ENCODE results near the gene ATP5PO. TPM values are rescaled to one million over a fixed set of nuclear protein-coding genes. Genes with fewer than 3 reads are reported as not detected.

ATP5PO gene
- total and polyA plus RNA-seq, 2 of the 8 experiments (the other 6 are each of a cell fraction or from before 2014, with no cell fraction given): 251 to 267 TPM

DNA sequence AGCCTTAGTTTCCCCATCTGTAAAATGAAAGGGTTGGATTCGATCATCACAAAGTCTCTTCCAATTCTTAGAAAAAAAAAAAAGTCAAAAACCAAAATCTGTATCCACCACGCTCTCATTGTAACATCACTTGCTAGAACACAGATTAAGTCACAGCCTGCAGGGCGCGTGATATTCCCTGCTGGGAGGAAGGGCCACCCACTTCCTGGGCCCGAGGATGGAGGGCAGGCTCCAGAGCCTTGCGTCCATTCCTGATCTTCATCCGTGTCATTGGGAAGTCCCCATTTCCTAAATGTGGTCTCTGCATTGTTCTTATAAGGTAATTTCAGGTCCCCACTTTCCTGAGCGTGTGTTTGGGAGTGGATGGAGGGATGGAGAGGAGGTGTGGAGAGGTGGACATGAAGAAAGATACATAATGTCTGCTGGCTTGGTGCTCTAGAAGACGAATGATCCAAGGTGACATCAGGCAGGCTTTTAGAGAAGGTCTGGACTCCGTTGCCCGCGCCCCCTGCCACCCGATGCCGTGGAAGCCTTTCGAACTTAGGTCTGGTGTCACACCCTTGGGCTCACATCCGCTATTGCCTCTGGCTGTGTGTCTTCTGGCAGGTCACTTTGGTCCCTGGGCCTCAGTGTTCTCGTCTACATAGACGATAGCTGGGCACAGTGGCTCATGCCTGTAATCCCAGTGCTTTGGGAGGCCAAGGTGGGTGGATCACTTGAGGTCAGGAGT lies 56.1 kb downstream of the ATP5PO start:
- WGBS, 2 experiments (ENCODE audit: extremely low coverage in 1 of 2, insufficient coverage in 1 of 2, insufficient read length in 1 of 2, insufficient replicate concordance in 2 of 2, low coverage in 1 of 2, low lambda C conversion rate in 2 of 2, missing lambda C conversion rate in 1 of 2): 91% methylated on average over 18 of the region's 18 CpGs; no CpG with 5 or more reads in 1 of the 2 experiments
- peak overlapping the region; percentile 38 for H4K91ac ChIP-seq (replicated peaks; ENCODE audit: insufficient read length, low read length)
- H3K23me2 ChIP-seq (ENCODE audit: low read depth, low read length): no peaks in the 10 kb centered on the region
- no peak overlapping the region for H3K27ac ChIP-seq (ENCODE audit: low read depth, low read length)
- no peak overlapping the region for H3K4me2 ChIP-seq (ENCODE audit: insufficient read depth in 1 of 2, low read depth in 2 of 2, low read length in 2 of 2)
- H2AK5ac ChIP-seq (ENCODE audit: low read depth, low read length): no peak overlapping the region
- H2BK5ac ChIP-seq (ENCODE audit: low read depth, low read length): no peak overlapping the region
- H3K4ac ChIP-seq (replicated peaks; ENCODE audit: insufficient read length, low read depth, low read length): peak overlapping the region; percentile 36
- H3K18ac ChIP-seq (ENCODE audit: extremely low read depth, low read length): no peak overlapping the region; the same call in 1 of the 2 replicates
- 0 out of 2 replicates have a peak overlapping the region, but pooled peaks have one; percentile 91 for H2AFZ ChIP-seq (ENCODE audit: low read length)
- no peaks in the 10 kb centered on the region for H4K20me1 ChIP-seq (replicated peaks in 1 of 2; ENCODE audit: control insufficient read depth in 1 of 2, insufficient read depth in 2 of 2, low read length in 2 of 2)
- H3K14ac ChIP-seq (ENCODE audit: insufficient read length): no peak overlapping the region
- no peaks in the 10 kb centered on the region for H3K36me3 ChIP-seq (ENCODE audit: control insufficient read depth in 2 of 4, insufficient read depth in 4 of 4, low read length in 3 of 4)
- no peak for FAIRE-seq
- no peak overlapping the region for H3K9ac ChIP-seq (replicated peaks in 1 of 4; ENCODE audit: extremely low read depth in 1 of 4, low read depth in 3 of 4, low read length in 3 of 4)
- no peaks in the 10 kb centered on the region for H3K79me1 ChIP-seq (ENCODE audit: low read depth, low read length)
- DNase-seq (ENCODE audit: low read depth in 1 of 2, low spot score in 2 of 2): no peak
- H4K8ac ChIP-seq (ENCODE audit: extremely low read depth, insufficient read depth, low read length): no peak overlapping the region; the same call in 1 of the 2 replicates
- H2BK120ac ChIP-seq (replicated peaks; ENCODE audit: low read depth, low read length): no peak overlapping the region
- peaks cover 0 to 16% (median 13%) of the 10 kb centered on the region in 4 experiments; a peak in 5 of 7 replicates for H3K4me1 ChIP-seq (replicated peaks in 1 of 4; ENCODE audit: control insufficient read depth in 3 of 4, insufficient read depth in 4 of 4, low read length in 3 of 4)
- H3K4me3 ChIP-seq (ENCODE audit: extremely low read depth in 1 of 4, insufficient read depth in 2 of 4, low read depth in 3 of 4, low read length in 4 of 4): no peak overlapping the region
- H3K27me3 ChIP-seq (replicated peaks in 1 of 4; ENCODE audit: control insufficient read depth in 3 of 4, extremely low read depth in 1 of 4, insufficient read depth in 3 of 4, low read length in 3 of 4): no peaks in the 10 kb centered on the region; a peak in 1 of 7 replicates
- no peak overlapping the region for H2BK12ac ChIP-seq (ENCODE audit: low read depth, low read length)
- ChIA-PET CTCF (ENCODE audit: partially characterized antibody) (interaction anchor here (1.2 to 1.8 kb wide), 2 partner anchors 17 to 33 kb away, joined by 3 to 6 read pairs; no protein-coding TSS in a partner anchor), POLR2A (ENCODE audit: partially characterized antibody) (no interaction called here)
- no peak overlapping the region for H2BK15ac ChIP-seq (ENCODE audit: low read length)
- no peak overlapping the region for H3K56ac ChIP-seq (replicated peaks; ENCODE audit: insufficient read length, low read depth, low read length)
- H3K23ac ChIP-seq (ENCODE audit: insufficient read length): no peak overlapping the region
- TF ChIP-seq YY1 (IDR thresholded peaks at IDR 0.05; ENCODE audit: low read depth, low read length): no peak
- TF ChIP-seq EP300 (IDR thresholded peaks at IDR 0.05; ENCODE audit: borderline replicate concordance in 1 of 2, low read depth in 2 of 2, low read length in 2 of 2): no peak
- no peak for TF ChIP-seq SP4 (IDR thresholded peaks at IDR 0.05; ENCODE audit: low read length)
- TF ChIP-seq KDM1A (IDR thresholded peaks at IDR 0.05; ENCODE audit: borderline replicate concordance, low read length): no peak
- TF ChIP-seq SRF (IDR thresholded peaks at IDR 0.05; ENCODE audit: low read depth, low read length): no peak
- no peak for TF ChIP-seq CEBPB (IDR thresholded peaks at IDR 0.05; ENCODE audit: low read depth, low read length)
- TF ChIP-seq RBBP5 (IDR thresholded peaks at IDR 0.05; ENCODE audit: borderline replicate concordance, low read depth, low read length): no peak
- no peak for TF ChIP-seq RFX5 (IDR thresholded peaks at IDR 0.05; ENCODE audit: borderline replicate concordance, low read depth, low read length)
- no peak for TF ChIP-seq NANOG (IDR thresholded peaks at IDR 0.05; ENCODE audit: insufficient read depth, low read depth, low read length, poor library complexity, severe bottlenecking)
- TF ChIP-seq, protein P1, sequence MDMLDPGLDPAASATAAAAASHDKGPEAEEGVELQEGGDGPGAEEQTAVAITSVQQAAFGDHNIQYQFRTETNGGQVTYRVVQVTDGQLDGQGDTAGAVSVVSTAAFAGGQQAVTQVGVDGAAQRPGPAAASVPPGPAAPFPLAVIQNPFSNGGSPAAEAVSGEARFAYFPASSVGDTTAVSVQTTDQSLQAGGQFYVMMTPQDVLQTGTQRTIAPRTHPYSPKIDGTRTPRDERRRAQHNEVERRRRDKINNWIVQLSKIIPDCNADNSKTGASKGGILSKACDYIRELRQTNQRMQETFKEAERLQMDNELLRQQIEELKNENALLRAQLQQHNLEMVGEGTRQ (IDR thresholded peaks at IDR 0.05; ENCODE audit: low read length): no peak
- H3K9me3 ChIP-seq (ENCODE audit: insufficient read depth in 2 of 2, low read depth in 1 of 2, low read length in 1 of 2): no peaks in the 10 kb centered on the region
- H2BK20ac ChIP-seq (ENCODE audit: low read length): 0 out of 2 replicates have a peak overlapping the region, but pooled peaks have one; percentile 6
- no peak overlapping the region for H4K5ac ChIP-seq (ENCODE audit: insufficient read length, low read depth, low read length)
- H3K79me2 ChIP-seq (ENCODE audit: control insufficient read depth in 1 of 2, insufficient read depth in 2 of 2, low read length in 2 of 2): no peaks in the 10 kb centered on the region
